Mucosa of descending colon (tissue), 3 donors: ENCODE data around the gene IGF2R. TPM values are rescaled to one million over a fixed set of nuclear protein-coding genes. Genes with fewer than 3 reads are reported as not detected.

Experiments used
- ATAC-seq: fragments of 200-7000 bp; cut with Tn5 transposase; one replicate; pipeline ENCODE4 v1.9.1; 2020; ENCODE audit warnings: mild to moderate bottlenecking, moderate library complexity
- DNase-seq, 3 donors: peaks; one replicate each; pipeline ENCODE4 v3.0.0-alpha.2; 2020
- H3K36me3 ChIP-seq: fragments of 200-600 bp; one replicate; pipeline ENCODE4 v1.8.0; 2021; ENCODE audit warnings: low read depth, mild to moderate bottlenecking
- H3K4me1 ChIP-seq: fragments of 200-600 bp; one replicate; pipeline ENCODE4 v1.8.0; 2021; ENCODE audit warnings: low read depth, mild to moderate bottlenecking
- H3K4me3 ChIP-seq: fragments of 200-600 bp; one replicate; pipeline ENCODE4 v1.8.0; 2021; ENCODE audit warnings: mild to moderate bottlenecking
- H3K9me3 ChIP-seq: fragments of 200-600 bp; one replicate; pipeline ENCODE4 v1.8.0; 2021; ENCODE audit warnings: mild to moderate bottlenecking
- CTCF ChIP-seq: fragments of 200-600 bp; IDR thresholded peaks from one replicate; pipeline ENCODE4 v1.8.0; 2022; ENCODE audit warnings: antibody characterized with exemption, mild to moderate bottlenecking
- intact Hi-C, 2 donors: fragments of 100-400 bp; cut with DNase I in 1 of 2; cut with micrococcal nuclease in 1 of 2; formaldehyde crosslinking; loops; one replicate each; pipeline versions ENCODE4 v1.11.0 to v1.11.1; 2022; cut with DNase I, micrococcal nuclease
- total RNA-seq, 3 donors: library from RNA; stranded (reverse); fragmentation: NEBNext Ultra II Directional in 2 of 3; extraction: Animal tissue kit (Norgen Biotek cat#: 25700) in 2 of 3; gene quantifications; one replicate each; pipeline versions ENCODE4 v1.2.1 to v1.2.4, GENCODE V29; 2021 to 2023
- donor health status: DM: no; HTN: no; CAD: no; lungs with moderate emphysema.
- donor health status: DM: no; HTN: no; CAD: no.
- donor health status: DM: no; HTN: yes; CAD: no.

The IGF2R gene
- total RNA-seq, 3 donors from 2014 or later = 97.7 to 112 (median 101) TPM

- intact Hi-C loops = no loop called here
- no peaks in the 10 kb centered on the region for H3K9me3 ChIP-seq
- H3K36me3 ChIP-seq = no peaks in the 10 kb centered on the region
- TF ChIP-seq CTCF = no peak
- no peak overlapping the region for H3K4me3 ChIP-seq
- no peaks in the 10 kb centered on the region for H3K4me1 ChIP-seq
- ATAC-seq (peak; percentile 46), DNase-seq (no peak)
These were observed 103.2 kb downstream of the IGF2R start for GRCh38 chr6:160071805-160072690.

- Histone ChIP-seq H3K4me1 (no peaks in the 10 kb centered on the region), H3K9me3 (no peaks in the 10 kb centered on the region), H3K4me3 (no peak overlapping the region), H3K36me3 (peaks cover 3% of the 10 kb centered on the region)
- no peak for ATAC-seq
- intact Hi-C loops = no loop called here
- TF ChIP-seq CTCF = no peak
- no peak for DNase-seq
These were observed 104.4 kb downstream of the IGF2R start for GRCh38 chr6:160073272-160073671.

- peaks cover 8% of the 10 kb centered on the region for H3K36me3 ChIP-seq
These were observed 107.1 kb downstream of the IGF2R start for GRCh38 chr6:160076009-160076408.

DNA sequence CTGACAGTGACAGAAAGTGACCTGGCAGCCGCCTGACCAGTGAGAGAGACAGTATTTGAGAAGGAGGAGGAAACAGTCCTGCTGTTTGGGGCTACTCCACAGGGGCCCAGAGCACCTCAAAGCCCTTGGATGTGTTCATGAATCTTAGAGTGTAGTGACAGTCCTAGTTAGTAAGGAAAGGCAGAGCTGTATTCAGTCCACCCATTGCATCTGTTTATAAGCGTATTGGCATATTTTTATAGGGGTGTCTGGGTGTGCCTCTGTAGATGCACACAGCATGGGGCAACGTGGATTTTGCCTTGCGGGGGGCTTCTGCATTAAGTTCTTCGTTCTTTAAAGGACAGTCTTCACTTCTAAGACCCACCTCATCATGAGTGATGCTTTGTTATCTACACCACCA lies 108.1 kb downstream of the IGF2R start:
- intact Hi-C loops = no loop called here
- Histone ChIP-seq H3K9me3 (no peaks in the 10 kb centered on the region), H3K4me1 (no peaks in the 10 kb centered on the region), H3K4me3 (no peak overlapping the region), H3K36me3 (peaks cover 8% of the 10 kb centered on the region)
- no peak for TF ChIP-seq CTCF
- ATAC-seq = no peak
- DNase-seq = no peak

More at GRCh38 chr6:160076009-160076408, 107.1 kb downstream of the IGF2R start:
- TF ChIP-seq CTCF = no peak
- intact Hi-C loops = no loop called here
- H3K9me3 ChIP-seq = no peaks in the 10 kb centered on the region
- H3K4me1 ChIP-seq = no peaks in the 10 kb centered on the region
- no peak overlapping the region for H3K4me3 ChIP-seq
- no peak for DNase-seq
- ATAC-seq = no peak

DNA sequence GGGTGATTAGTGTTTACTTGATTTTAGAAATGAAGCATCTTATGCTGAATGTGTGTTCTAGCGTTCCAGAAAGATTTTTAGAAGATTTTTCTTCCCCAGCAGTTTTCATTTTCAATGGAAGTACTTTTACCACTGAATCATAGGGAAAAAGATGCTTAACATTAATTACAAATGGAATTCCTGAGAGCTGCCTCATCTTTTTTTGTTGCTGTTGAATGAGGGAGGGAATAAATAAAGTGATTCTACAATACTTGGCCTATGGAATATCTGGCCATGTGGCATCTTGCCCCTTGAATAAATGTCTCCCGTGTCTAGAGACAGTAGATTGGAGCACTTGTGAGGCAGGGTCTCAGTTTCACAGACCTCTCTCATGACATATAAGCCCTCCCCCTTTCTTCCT lies 108.6 kb downstream of the IGF2R start:
- Histone ChIP-seq H3K36me3 (peaks cover 11% of the 10 kb centered on the region), H3K4me3 (no peak overlapping the region), H3K9me3 (no peaks in the 10 kb centered on the region), H3K4me1 (no peaks in the 10 kb centered on the region)
- no peak for DNase-seq
- no peak for ATAC-seq
- no peak for TF ChIP-seq CTCF
- intact Hi-C loops = no loop called here
